ENCODE measurements around the gene PPP1R9B.

DNA sequence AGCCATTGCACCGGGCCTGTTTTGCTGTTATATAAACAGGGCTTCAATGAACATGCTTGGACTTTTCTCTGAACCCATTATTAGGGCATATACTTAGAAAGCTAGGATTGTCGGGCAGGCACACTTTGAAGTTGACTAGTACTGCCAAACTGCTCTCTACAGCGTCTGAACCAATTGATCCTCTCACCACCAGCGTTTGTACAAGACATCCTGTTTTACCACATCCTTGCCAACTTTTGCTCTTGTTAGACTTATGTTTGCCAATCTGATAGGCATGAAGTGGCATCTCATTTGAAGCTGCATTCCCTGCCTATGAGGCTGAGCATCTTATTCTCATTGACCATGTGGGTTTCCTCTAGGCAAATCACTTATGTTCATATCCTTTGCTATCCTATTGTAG is 7.4 kb upstream of the PPP1R9B start:
- TF ChIP-seq, protein P1, sequence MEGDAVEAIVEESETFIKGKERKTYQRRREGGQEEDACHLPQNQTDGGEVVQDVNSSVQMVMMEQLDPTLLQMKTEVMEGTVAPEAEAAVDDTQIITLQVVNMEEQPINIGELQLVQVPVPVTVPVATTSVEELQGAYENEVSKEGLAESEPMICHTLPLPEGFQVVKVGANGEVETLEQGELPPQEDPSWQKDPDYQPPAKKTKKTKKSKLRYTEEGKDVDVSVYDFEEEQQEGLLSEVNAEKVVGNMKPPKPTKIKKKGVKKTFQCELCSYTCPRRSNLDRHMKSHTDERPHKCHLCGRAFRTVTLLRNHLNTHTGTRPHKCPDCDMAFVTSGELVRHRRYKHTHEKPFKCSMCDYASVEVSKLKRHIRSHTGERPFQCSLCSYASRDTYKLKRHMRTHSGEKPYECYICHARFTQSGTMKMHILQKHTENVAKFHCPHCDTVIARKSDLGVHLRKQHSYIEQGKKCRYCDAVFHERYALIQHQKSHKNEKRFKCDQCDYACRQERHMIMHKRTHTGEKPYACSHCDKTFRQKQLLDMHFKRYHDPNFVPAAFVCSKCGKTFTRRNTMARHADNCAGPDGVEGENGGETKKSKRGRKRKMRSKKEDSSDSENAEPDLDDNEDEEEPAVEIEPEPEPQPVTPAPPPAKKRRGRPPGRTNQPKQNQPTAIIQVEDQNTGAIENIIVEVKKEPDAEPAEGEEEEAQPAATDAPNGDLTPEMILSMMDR (IDR thresholded peaks at IDR 0.05; ENCODE audit: low read length) = no peak
- no peak for TF ChIP-seq EZH2 (IDR thresholded peaks at IDR 0.05; ENCODE audit: borderline replicate concordance, low read length)
